ENCODE results near the gene SMARCC1.

Gene SMARCC1

GRCh38 chr3:47541583-47542108, 240.0 kb downstream of the SMARCC1 start:
- DNase-seq (ENCODE audit: low read depth), result no peak

- DNase-seq (ENCODE audit: low read depth), result peak; percentile 47
Measured at GRCh38 chr3:47540281-47540680, 241.4 kb downstream of the SMARCC1 start.

DNA sequence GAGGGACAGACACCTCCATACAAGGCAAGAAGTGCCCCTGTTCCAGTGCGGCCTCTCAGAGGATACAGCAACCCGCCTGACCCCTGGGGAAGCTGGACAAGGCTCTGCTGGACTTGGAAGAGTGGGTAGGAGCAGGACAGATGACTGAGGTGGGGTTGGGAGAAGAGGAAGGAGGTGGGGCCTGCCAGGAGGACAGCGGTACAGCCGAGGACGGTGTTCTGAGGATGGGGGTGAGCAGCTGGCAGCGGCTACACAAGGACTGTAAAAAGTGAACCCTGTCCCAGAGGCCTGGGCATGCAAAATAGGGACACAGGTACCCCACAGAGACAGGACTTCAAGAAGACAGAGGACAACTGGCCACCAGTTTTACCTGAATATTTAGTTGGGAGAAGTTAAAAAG, 244.7 kb downstream of the SMARCC1 start:
- no peak for DNase-seq (ENCODE audit: low read depth)

- no peak for DNase-seq (ENCODE audit: low read depth)
Measured at GRCh38 chr3:47536221-47536891, 245.3 kb downstream of the SMARCC1 start.
